DOHH2 (cell line): ENCODE data around the gene APIP.
"Not testable (repeated sequence)": the region's sequence is repeated elsewhere in the genome, so short reads cannot be mapped to it uniquely, and the experiment has no call there.

Experiments
- H3F3A ChIP-seq: fragments of 200-600 bp; sonication (generic), shearing (Covaris generic); 2 replicates; pipeline ENCODE4 v1.6.0; 2016; ENCODE audit warnings: antibody characterized with exemption, mild to moderate bottlenecking; ENCODE audit not compliant: control insufficient read depth, insufficient read depth
- H3K27ac ChIP-seq: fragments of 200-600 bp; sonication (generic); 2 replicates; pipeline ENCODE4 v1.5.1; 2014; ENCODE audit warnings: low read depth, mild to moderate bottlenecking, low read length, moderate library complexity
- H3K27me3 ChIP-seq: fragments of 200-600 bp; sonication (generic); 2 replicates; pipeline ENCODE4 v1.6.1; 2014; ENCODE audit warnings: mild to moderate bottlenecking, low read length, mixed read lengths; ENCODE audit not compliant: control insufficient read depth
- H3K36me3 ChIP-seq: fragments of 200-600 bp; sonication (generic); 2 replicates; pipeline ENCODE4 v1.6.1; 2014; ENCODE audit warnings: mild to moderate bottlenecking, low read length, moderate library complexity, mixed read lengths; ENCODE audit not compliant: control insufficient read depth
- H3K4me1 ChIP-seq: fragments of 200-600 bp; sonication (generic); 2 replicates; pipeline ENCODE4 v1.6.1; 2014; ENCODE audit warnings: mild to moderate bottlenecking, low read length, mixed read lengths; ENCODE audit not compliant: control insufficient read depth
- H3K4me2 ChIP-seq: fragments of 200-600 bp; sonication (generic); 2 replicates; pipeline ENCODE4 v1.6.0; 2014; ENCODE audit warnings: mild to moderate bottlenecking, low read length, moderate library complexity
- H3K4me3 ChIP-seq: fragments of 200-600 bp; sonication (generic); 2 replicates; pipeline ENCODE4 v1.5.1; 2014; ENCODE audit warnings: mild to moderate bottlenecking, low read length, mixed read lengths
- H3K79me2 ChIP-seq: fragments of 200-600 bp; sonication (generic); 2 replicates; pipeline ENCODE4 v1.6.1; 2014; ENCODE audit warnings: mild to moderate bottlenecking, low read length, mixed read lengths; ENCODE audit not compliant: control insufficient read depth
- H3K9me2 ChIP-seq: fragments of 200-600 bp; sonication (generic); replicated peaks from 2 replicates; pipeline ENCODE4 v1.6.1; 2014; ENCODE audit warnings: mild to moderate bottlenecking, low read length, mixed read lengths; ENCODE audit not compliant: control insufficient read depth
- H3K9me3 ChIP-seq: fragments of 200-600 bp; sonication (generic); 2 replicates; pipeline ENCODE4 v1.6.1; 2014; ENCODE audit warnings: antibody characterized with exemption, low read length, mixed read lengths; ENCODE audit not compliant: control insufficient read depth, insufficient read depth
- H4K20me1 ChIP-seq: fragments of 200-600 bp; sonication (generic); 2 replicates; pipeline ENCODE4 v1.6.0; 2014; ENCODE audit warnings: low read depth, mild to moderate bottlenecking, antibody characterized with exemption, low read length, moderate library complexity; ENCODE audit not compliant: control insufficient read depth, insufficient read depth
- CTCF ChIP-seq: fragments of 200-600 bp; sonication (generic); IDR thresholded peaks from one replicate; pipeline ENCODE4 v1.5.1; 2014; ENCODE audit warnings: antibody characterized with exemption, mild to moderate bottlenecking, low read depth, low read length; ENCODE audit not compliant: poor library complexity, severe bottlenecking
- EZH2phosphoT487 ChIP-seq: fragments of 200-600 bp; sonication (generic); IDR thresholded peaks from 2 replicates; pipeline ENCODE4 v1.6.1; 2017; ENCODE audit warnings: borderline replicate concordance, mild to moderate bottlenecking, antibody characterized with exemption, low read length, moderate library complexity, mixed read lengths

The APIP gene

DNA sequence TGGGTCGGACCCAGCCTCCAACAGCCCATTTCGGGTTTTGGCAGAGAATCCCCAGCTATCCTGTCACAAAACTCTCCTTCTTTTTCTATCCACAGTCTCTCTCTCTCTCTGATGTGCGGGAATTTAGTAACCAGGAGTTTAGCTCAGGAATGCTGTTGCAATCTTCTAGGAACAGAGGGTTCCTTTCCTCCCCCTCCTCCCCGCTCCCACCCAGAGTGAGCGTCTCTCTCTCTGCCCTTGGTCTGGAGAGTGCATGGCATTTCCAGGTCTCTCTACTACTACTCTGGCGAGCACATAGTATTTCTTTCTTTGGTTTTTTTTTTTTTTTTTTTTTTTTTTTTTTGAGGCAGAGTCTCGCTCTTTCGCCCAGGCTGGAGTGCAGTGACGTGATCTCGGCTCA is 17.7 kb downstream of the APIP start:
- peaks cover 35% of the 10 kb centered on the region for H3K36me3 ChIP-seq
- peaks cover 56% of the 10 kb centered on the region for H3K79me2 ChIP-seq
- H3K9me2 ChIP-seq, result no peaks in the 10 kb centered on the region
- no peak overlapping the region for H3K27ac ChIP-seq
- peaks cover 47% of the 10 kb centered on the region for H3K9me3 ChIP-seq
- H3F3A ChIP-seq, result no peaks in the 10 kb centered on the region
- no peaks in the 10 kb centered on the region for H4K20me1 ChIP-seq
- H3K4me2 ChIP-seq, result no peak overlapping the region
- H3K27me3 ChIP-seq, result no peaks in the 10 kb centered on the region
- no peak overlapping the region for H3K4me3 ChIP-seq
- no peaks in the 10 kb centered on the region for H3K4me1 ChIP-seq
- no peak for TF ChIP-seq EZH2phosphoT487
- no peak for TF ChIP-seq CTCF

DNA sequence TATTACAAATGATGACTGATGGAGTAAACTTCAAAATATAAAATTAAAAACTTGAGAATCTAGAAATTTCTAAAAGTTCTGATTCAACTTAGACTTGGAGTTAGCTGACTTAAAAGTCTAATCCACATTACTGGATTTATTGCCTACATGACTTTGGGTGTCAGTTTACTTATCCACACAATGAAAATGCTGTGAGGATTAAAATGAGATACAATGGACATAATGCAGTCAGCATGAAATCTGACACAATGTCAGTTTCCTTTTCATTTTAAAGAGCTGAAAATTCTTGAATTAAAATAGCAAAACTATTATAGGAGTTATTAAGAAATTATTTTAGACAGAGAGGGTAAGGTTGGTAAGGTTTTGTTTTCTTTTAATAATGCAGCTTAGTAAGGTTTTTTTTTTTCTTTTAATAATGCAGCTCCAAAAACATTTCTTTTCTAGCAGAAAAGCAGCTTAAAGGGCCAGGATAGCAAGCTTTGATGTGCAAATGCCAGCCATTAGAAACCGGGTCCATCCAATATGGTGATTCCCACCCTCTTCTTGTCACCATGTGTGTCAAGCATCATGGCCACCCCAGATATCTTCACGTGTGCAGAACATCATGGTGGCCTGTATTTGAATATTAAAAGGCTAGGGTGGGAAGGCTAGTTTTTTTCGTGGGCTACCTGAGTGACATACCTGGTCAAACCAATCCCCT is 18.9 kb downstream of the APIP start:
- no peak for TF ChIP-seq CTCF
- TF ChIP-seq EZH2phosphoT487, result no peak
- H3K4me1 ChIP-seq, result no peaks in the 10 kb centered on the region
- peaks cover 45% of the 10 kb centered on the region for H3K79me2 ChIP-seq
- H3K27ac ChIP-seq, result no peak overlapping the region
- no peaks in the 10 kb centered on the region for H3F3A ChIP-seq
- no peaks in the 10 kb centered on the region for H3K27me3 ChIP-seq
- H3K9me3 ChIP-seq, result peaks cover 38% of the 10 kb centered on the region
- no peak overlapping the region for H3K4me2 ChIP-seq
- no peaks in the 10 kb centered on the region for H3K9me2 ChIP-seq
- H3K36me3 ChIP-seq, result peaks cover 25% of the 10 kb centered on the region
- no peak overlapping the region for H3K4me3 ChIP-seq
- no peaks in the 10 kb centered on the region for H4K20me1 ChIP-seq

GRCh38 chr11:34896191-34896590 is 20.0 kb downstream of the APIP start:
- H4K20me1 ChIP-seq, H3K4me3 ChIP-seq, H3K27me3 ChIP-seq, H3K9me2 ChIP-seq, H3K4me1 ChIP-seq, H3K27ac ChIP-seq, H3F3A ChIP-seq, H3K4me2 ChIP-seq: not testable (repeated sequence)
- Histone ChIP-seq H3K79me2 (peaks cover 33% of the 10 kb centered on the region), H3K9me3 (peaks cover 32% of the 10 kb centered on the region), H3K36me3 (peaks cover 18% of the 10 kb centered on the region)

DNA sequence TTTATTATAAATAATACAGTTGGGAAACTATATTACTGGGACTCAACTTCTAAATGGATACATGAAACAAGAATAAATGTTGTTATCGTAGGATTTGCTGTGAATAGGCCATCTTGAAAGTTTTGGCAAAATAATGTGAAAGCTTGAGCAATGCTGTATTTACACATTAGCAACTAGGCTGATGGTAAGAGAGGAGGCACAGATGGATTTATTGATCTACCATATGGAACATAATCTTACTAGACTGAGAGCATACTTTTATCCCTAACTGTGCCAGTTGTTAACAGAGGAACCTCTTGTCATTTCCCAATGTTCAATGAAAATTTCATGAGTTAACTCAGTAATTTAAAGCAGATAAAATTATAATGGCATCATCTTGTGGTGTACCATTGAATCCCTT is 22.8 kb downstream of the APIP start:
- Histone ChIP-seq H3K79me2 (peaks cover 11% of the 10 kb centered on the region; the same call in 1 of the 2 replicates), H3K4me2 (no peak overlapping the region), H3K27ac (no peak overlapping the region), H3K36me3 (peaks cover 2% of the 10 kb centered on the region; the same call in 1 of the 2 replicates), H3K4me3 (no peak overlapping the region), H3K9me3 (peaks cover 9% of the 10 kb centered on the region; the same call in 1 of the 2 replicates), H3K9me2 (no peaks in the 10 kb centered on the region), H4K20me1 (no peaks in the 10 kb centered on the region), H3F3A (no peaks in the 10 kb centered on the region), H3K27me3 (no peaks in the 10 kb centered on the region), H3K4me1 (no peaks in the 10 kb centered on the region)
- TF ChIP-seq EZH2phosphoT487, result no peak
- TF ChIP-seq CTCF, result no peak
